CD4-positive, CD25-positive, alpha-beta regulatory T cell (primary cell): Measurements from ENCODE around the gene CYTH4. TPM values are rescaled to one million over a fixed set of nuclear protein-coding genes. Genes with fewer than 3 reads are reported as not detected.

ENCODE experiments used
- ATAC-seq, 2 donors: fragments of 150-1000 bp; cut with Tn5 transposase; one replicate each; pipeline ENCODE4 v1.10.0; 2021; ENCODE audit warnings: low read depth in 2 of 2, moderate number of reproducible peaks in 2 of 2, moderate library complexity in 1 of 2
- DNase-seq, 3 donors: peaks; one replicate each; pipeline versions ENCODE4 v3.0.0 to v3.0.0-alpha.2; 2012 to 2022; ENCODE audit warnings: mixed read lengths in 1 of 3
- H3K27ac ChIP-seq: one replicate; pipeline ENCODE4 v1.7.0; 2013; ENCODE audit warnings: mild to moderate bottlenecking, low read length; ENCODE audit not compliant: insufficient read depth, poor library complexity, severe bottlenecking
- H3K27me3 ChIP-seq: one replicate; pipeline ENCODE4 v1.7.0; 2013; ENCODE audit warnings: low read length; ENCODE audit not compliant: control insufficient read depth, insufficient read depth
- H3K36me3 ChIP-seq: one replicate; pipeline ENCODE4 v1.7.0; 2013; ENCODE audit warnings: mild to moderate bottlenecking, low read length, moderate library complexity; ENCODE audit not compliant: control insufficient read depth, insufficient read depth
- H3K4me1 ChIP-seq: 2 replicates; pipeline ENCODE4 v1.7.0; 2013; ENCODE audit warnings: mild to moderate bottlenecking, low read length; ENCODE audit not compliant: insufficient read depth, control insufficient read depth, poor library complexity, severe bottlenecking
- H3K4me3 ChIP-seq: one replicate; pipeline ENCODE4 v1.7.0; 2013; ENCODE audit warnings: low read depth, mild to moderate bottlenecking, low read length, moderate library complexity
- H3K9me3 ChIP-seq, 2 experiments: 1 replicate in 1 of 2; 2 replicates in 1 of 2; pipeline ENCODE4 v1.7.0; 2013; ENCODE audit warnings: low read length in 2 of 2, mild to moderate bottlenecking in 1 of 2, moderate library complexity in 1 of 2; ENCODE audit not compliant: control insufficient read depth in 2 of 2
- H3K27ac Mint-ChIP-seq, 3 donors: one replicate each; pipeline ENCODE4 v1.8.0; 2020 to 2022; ENCODE audit warnings: mild to moderate bottlenecking in 3 of 3, mixed read lengths in 3 of 3, moderate library complexity in 2 of 3
- H3K27me3 Mint-ChIP-seq: one replicate; pipeline ENCODE4 v1.8.0; 2022; ENCODE audit warnings: mild to moderate bottlenecking, mixed read lengths
- H3K36me3 Mint-ChIP-seq: one replicate; pipeline ENCODE4 v1.8.0; 2020; ENCODE audit warnings: mixed read lengths
- H3K4me1 Mint-ChIP-seq, 4 donors: one replicate each; pipeline ENCODE4 v1.8.0; 2020 to 2022; ENCODE audit warnings: mixed read lengths in 4 of 4, mild to moderate bottlenecking in 1 of 4
- H3K4me3 Mint-ChIP-seq, 4 donors: one replicate each; pipeline ENCODE4 v1.8.0; 2020 to 2022; ENCODE audit warnings: mild to moderate bottlenecking in 4 of 4, mixed read lengths in 4 of 4, moderate library complexity in 3 of 4
- H3K9me3 Mint-ChIP-seq, 7 donors: one replicate each; pipeline ENCODE4 v1.8.0; 2020 to 2022; ENCODE audit warnings: mixed read lengths in 7 of 7, mild to moderate bottlenecking in 3 of 7, moderate library complexity in 2 of 7
- polyA plus RNA-seq, 4 donors: library from polyadenylated mRNA; unstranded; fragments of 300-500 nt; fragmentation: Illumina TruSeq; gene quantifications; one replicate each; pipeline ENCODE4 v1.2.3, GENCODE V29; 2021
- total RNA-seq: library from RNA; stranded (reverse); gene quantifications from one replicate; pipeline ENCODE4 v1.2.3, GENCODE V29; 2022

The CYTH4 gene
- total and polyA plus RNA-seq, 5 donors from 2014 or later, result 47.4 to 153 (median 49.9) TPM

- Mint-ChIP-seq H3K27ac (peak overlapping the region in 2 of 3 donors; percentile 26 to 69), H3K36me3 (no peaks in the 10 kb centered on the region), H3K27me3 (peaks cover 12% of the 10 kb centered on the region), H3K4me3 (peak overlapping the region in 1 of 4 donors; percentile 64), H3K4me1 (peaks cover 0 to 35% (median 17%) of the 10 kb centered on the region in 4 donors), H3K9me3 (peaks cover 0 to 4% (median 0%) of the 10 kb centered on the region in 7 donors)
- DNase-seq (no peak), ATAC-seq (no peak)
- Histone ChIP-seq H3K4me1 (peaks cover 10% of the 10 kb centered on the region), H3K4me3 (no peak overlapping the region), H3K36me3 (no peaks in the 10 kb centered on the region), H3K27me3 (no peaks in the 10 kb centered on the region), H3K27ac (no peak overlapping the region), H3K9me3 (peaks cover 4 to 7% of the 10 kb centered on the region in 2 experiments)
These were observed 22.0 kb upstream of the CYTH4 start for GRCh38 chr22:37260155-37260795.

- Histone ChIP-seq H3K9me3 (peaks cover 4 to 7% of the 10 kb centered on the region in 2 experiments), H3K4me3 (peak overlapping the region; percentile 37), H3K27ac (no peak overlapping the region), H3K36me3 (no peaks in the 10 kb centered on the region), H3K27me3 (no peaks in the 10 kb centered on the region), H3K4me1 (peaks cover 10% of the 10 kb centered on the region)
- no peaks in the 10 kb centered on the region for H3K36me3 Mint-ChIP-seq
- H3K27me3 Mint-ChIP-seq, result peaks cover 12% of the 10 kb centered on the region
- H3K4me3 Mint-ChIP-seq, result peak overlapping the region in 3 of 4 donors; percentile 1 to 64 (median 18)
- H3K4me1 Mint-ChIP-seq, result peaks cover 0 to 33% (median 16%) of the 10 kb centered on the region in 4 donors
- peak overlapping the region; percentile 68 to 98 (median 69) for H3K27ac Mint-ChIP-seq
- ATAC-seq (peak; percentile 65 to 78), DNase-seq (peak; percentile 51 to 70 (median 67))
- H3K9me3 Mint-ChIP-seq, result peaks cover 0 to 4% (median 0%) of the 10 kb centered on the region in 7 donors
These were observed 21.4 kb upstream of the CYTH4 start for GRCh38 chr22:37260901-37261336.

- Mint-ChIP-seq H3K27ac (no peak overlapping the region), H3K9me3 (peaks cover 0 to 4% (median 1%) of the 10 kb centered on the region in 7 donors), H3K36me3 (no peaks in the 10 kb centered on the region), H3K4me1 (peaks cover 0 to 33% (median 22%) of the 10 kb centered on the region in 4 donors), H3K4me3 (no peak overlapping the region), H3K27me3 (peaks cover 7% of the 10 kb centered on the region)
- Histone ChIP-seq H3K9me3 (peaks cover 4 to 7% of the 10 kb centered on the region in 2 experiments), H3K27me3 (no peaks in the 10 kb centered on the region), H3K4me3 (no peak overlapping the region), H3K36me3 (no peaks in the 10 kb centered on the region), H3K27ac (no peak overlapping the region), H3K4me1 (peaks cover 16% of the 10 kb centered on the region)
- DNase-seq (no peak), ATAC-seq (no peak)
These were observed 20.0 kb upstream of the CYTH4 start for GRCh38 chr22:37262346-37262745.

GRCh38 chr22:37263966-37264887, 18.1 kb upstream of the CYTH4 start:
- peaks cover 25% of the 10 kb centered on the region for H3K4me1 ChIP-seq
- H3K36me3 ChIP-seq, result no peaks in the 10 kb centered on the region
- H3K27me3 ChIP-seq, result no peaks in the 10 kb centered on the region
- H3K4me3 ChIP-seq, result no peak overlapping the region
- H3K9me3 ChIP-seq, result peaks cover 4 to 7% of the 10 kb centered on the region in 2 experiments
- peaks cover 0 to 4% (median 1%) of the 10 kb centered on the region in 7 donors for H3K9me3 Mint-ChIP-seq
- DNase-seq (no peak), ATAC-seq (no peak)
- peak overlapping the region in 1 of 3 donors; percentile 91 for H3K27ac Mint-ChIP-seq
- peaks cover 0 to 40% (median 24%) of the 10 kb centered on the region in 4 donors for H3K4me1 Mint-ChIP-seq
- peak overlapping the region in 2 of 4 donors; percentile 12 to 65 for H3K4me3 Mint-ChIP-seq
- H3K36me3 Mint-ChIP-seq, result no peaks in the 10 kb centered on the region
- no peak overlapping the region for H3K27ac ChIP-seq
- H3K27me3 Mint-ChIP-seq, result peaks cover 7% of the 10 kb centered on the region

DNA sequence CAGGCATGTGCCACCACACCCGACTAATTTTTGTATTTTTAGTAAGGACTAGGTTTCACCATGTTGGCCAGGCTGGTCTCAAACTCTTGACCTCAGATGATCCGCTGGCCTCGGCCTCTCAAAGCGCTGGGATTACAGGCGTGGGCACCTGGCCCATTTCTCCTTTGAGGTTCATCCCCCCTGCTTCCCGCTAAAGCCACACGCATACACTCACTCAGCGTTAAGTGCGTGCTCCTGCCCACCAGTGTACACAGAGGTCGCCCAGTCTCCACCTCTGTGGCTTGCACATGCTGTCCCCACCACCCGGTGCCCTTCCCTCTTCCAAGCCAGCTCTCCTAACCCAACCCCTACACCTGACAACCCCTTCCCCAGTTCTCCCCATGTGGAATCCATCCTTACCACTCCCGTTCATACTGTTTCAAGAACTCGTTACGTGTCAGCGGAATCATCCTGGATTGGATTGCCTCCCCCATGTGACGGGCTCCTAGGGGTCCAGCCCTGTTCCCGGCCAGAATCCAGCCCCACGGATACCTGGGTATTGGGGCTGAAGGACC, 15.7 kb upstream of the CYTH4 start:
- Mint-ChIP-seq H3K27me3 (no peaks in the 10 kb centered on the region), H3K9me3 (peaks cover 0 to 4% (median 0%) of the 10 kb centered on the region in 7 donors), H3K4me3 (peak overlapping the region; percentile 70 to 98 (median 88)), H3K36me3 (no peaks in the 10 kb centered on the region), H3K4me1 (peaks cover 9 to 37% (median 24%) of the 10 kb centered on the region in 4 donors), H3K27ac (peak overlapping the region; percentile 45 to 94 (median 88))
- H3K4me3 ChIP-seq, result peak overlapping the region; percentile 84
- peak overlapping the region; percentile 65 for H3K27ac ChIP-seq
- ATAC-seq (no peak), DNase-seq (no peak)
- H3K4me1 ChIP-seq, result peaks cover 25% of the 10 kb centered on the region
- H3K9me3 ChIP-seq, result peaks cover 4 to 7% of the 10 kb centered on the region in 2 experiments
- H3K36me3 ChIP-seq, result no peaks in the 10 kb centered on the region
- H3K27me3 ChIP-seq, result no peaks in the 10 kb centered on the region

DNA sequence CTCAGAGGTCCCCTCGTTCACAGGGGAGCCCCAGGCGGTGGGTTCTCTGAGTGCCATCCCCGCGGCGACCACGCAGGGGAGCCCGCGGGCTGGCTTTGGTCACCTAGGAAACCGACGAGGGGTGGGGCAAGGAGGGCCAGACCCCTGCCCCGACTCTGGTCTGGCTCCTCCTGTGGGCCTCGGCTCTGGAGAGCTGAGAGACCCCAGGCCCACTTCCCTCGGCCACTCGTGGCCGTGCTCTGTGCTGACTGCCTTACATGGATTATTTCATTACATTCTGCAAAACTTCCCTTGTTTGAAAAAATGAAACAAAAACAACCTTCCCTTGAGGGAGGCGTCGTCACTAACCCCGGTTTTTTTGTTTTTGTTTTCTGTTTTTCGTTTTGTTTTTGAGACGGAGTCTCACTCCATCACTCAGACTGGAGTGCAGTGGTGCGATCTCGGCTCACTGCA, 15.1 kb upstream of the CYTH4 start:
- Histone ChIP-seq H3K36me3 (no peaks in the 10 kb centered on the region), H3K27ac (peak overlapping the region; percentile 65), H3K27me3 (no peaks in the 10 kb centered on the region), H3K4me3 (peak overlapping the region; percentile 84), H3K9me3 (peaks cover 4 to 7% of the 10 kb centered on the region in 2 experiments), H3K4me1 (peaks cover 25% of the 10 kb centered on the region)
- no peaks in the 10 kb centered on the region for H3K36me3 Mint-ChIP-seq
- no peaks in the 10 kb centered on the region for H3K27me3 Mint-ChIP-seq
- DNase-seq (peak; percentile 65 to 72 (median 71)), ATAC-seq (peak; percentile 86)
- H3K4me3 Mint-ChIP-seq, result peak overlapping the region; percentile 70 to 98 (median 88)
- H3K4me1 Mint-ChIP-seq, result peaks cover 9 to 37% (median 23%) of the 10 kb centered on the region in 4 donors
- H3K9me3 Mint-ChIP-seq, result peaks cover 0 to 4% (median 0%) of the 10 kb centered on the region in 7 donors
- peak overlapping the region; percentile 45 to 94 (median 88) for H3K27ac Mint-ChIP-seq
